K562 (cell line): ENCODE data around the gene PMVK. TPM values are rescaled to one million over a fixed set of nuclear protein-coding genes. Genes with fewer than 3 reads are reported as not detected.
A peak's percentile ranks its signal among the peaks of the same experiment; 100 is the strongest.

Source experiments
- ASH1L ChIP-seq: fragments of 450-650 bp; IDR thresholded peaks from 2 replicates; pipeline ENCODE4 v1.6.1; 2018; ENCODE audit warnings: borderline replicate concordance, mild to moderate bottlenecking, low read depth; ENCODE audit not compliant: partially characterized antibody
- ATF7 ChIP-seq: fragments of 450-650 bp; IDR thresholded peaks from 2 replicates; pipeline ENCODE4 v1.7.1; 2014; ENCODE audit warnings: mild to moderate bottlenecking, moderate library complexity
- CREBBP ChIP-seq: IDR thresholded peaks from one replicate; pipeline ENCODE4 v1.6.1; 2012; ENCODE audit warnings: low read depth, mild to moderate bottlenecking, control low read depth, inconsistent platforms, low read length
- EP400 ChIP-seq: fragments of 450-650 bp; IDR thresholded peaks from 2 replicates; pipeline ENCODE4 v1.6.1; 2017; ENCODE audit warnings: antibody characterized with exemption, mild to moderate bottlenecking, moderate library complexity
- FOS ChIP-seq: IDR thresholded peaks from 3 replicates; pipeline ENCODE4 v1.6.1; 2011; ENCODE audit not compliant: insufficient read length; ENCODE audit errors: extremely low read depth
- FOXM1 ChIP-seq, 2 experiments: fragments of 450-650 bp in 1 of 2; sonication (generic) in 1 of 2; formaldehyde crosslinking in 1 of 2; IDR thresholded peaks; 2 replicates each; pipeline versions ENCODE4 v1.6.1 to v1.9.0; 2017 to 2022; ENCODE audit warnings: low read depth in 2 of 2, mild to moderate bottlenecking in 2 of 2, missing genetic modification reagents in 1 of 2, moderate library complexity in 1 of 2
- HDAC8 ChIP-seq: fragments of 450-650 bp; IDR thresholded peaks from 2 replicates; pipeline ENCODE4 v1.6.1; 2016; ENCODE audit warnings: mild to moderate bottlenecking, missing genetic modification characterization, moderate library complexity, missing compliant biosample characterization
- HNRNPK ChIP-seq: fragments of 200-400 bp; formaldehyde crosslinking; IDR thresholded peaks from one replicate; pipeline ENCODE4 v1.6.1; 2018; ENCODE audit warnings: mild to moderate bottlenecking, low read depth, low read length; ENCODE audit not compliant: poor library complexity, severe bottlenecking
- KDM2B ChIP-seq: fragments of 250-450 bp; sonication (Bioruptor Pico); IDR thresholded peaks from 2 replicates; pipeline ENCODE4 v1.8.0; 2021; ENCODE audit warnings: mild to moderate bottlenecking, moderate library complexity
- LEF1 ChIP-seq: fragments of 450-650 bp; IDR thresholded peaks from 2 replicates; pipeline ENCODE4 v1.6.1; 2016; ENCODE audit warnings: mild to moderate bottlenecking
- MBD2 ChIP-seq: sonication (generic); IDR thresholded peaks from 2 replicates; pipeline ENCODE4 v1.6.1; 2016; ENCODE audit warnings: low read depth, borderline replicate concordance
- NFYB ChIP-seq: IDR thresholded peaks from 2 replicates; pipeline ENCODE4 v1.6.1; 2011; ENCODE audit warnings: mild to moderate bottlenecking, moderate library complexity; ENCODE audit not compliant: insufficient read length; ENCODE audit errors: extremely low read depth
- SUPT5H ChIP-seq: fragments of 450-650 bp; IDR thresholded peaks from 2 replicates; pipeline ENCODE4 v1.6.1; 2016
- ZC3H11A ChIP-seq: IDR thresholded peaks from 2 replicates; pipeline ENCODE4 v1.6.1; 2012; ENCODE audit warnings: low read depth, low read length, improper control_type of control experiment
- ZNF41 ChIP-seq: fragments of 250-450 bp; sonication (Bioruptor Pico); conservative IDR thresholded peaks from 2 replicates; pipeline ENCODE4 v1.4.0; 2020; ENCODE audit warnings: mild to moderate bottlenecking
- polyA plus RNA-seq, 8 experiments: library from polyadenylated mRNA; depleted of rRNA in 4 of 8; stranded (reverse) in 5 of 8; unstranded in 3 of 8; fragments of >200 nt; fragmentation: Nextera tagmentation in 2 of 8; fragmentation: Illumina TruSeq in 1 of 8; extraction: Ambion mirVana in 2 of 8; extraction: Trizol in 1 of 8; gene quantifications; 2 replicates each; pipeline versions ENCODE4 v1.2.1 to v1.2.3, GENCODE V29; 2011 to 2014; ENCODE audit warnings: inconsistent platforms in 1 of 8, missing spikeins in 1 of 8
- total RNA-seq, 7 experiments: library from RNA; depleted of rRNA in 6 of 7; stranded (reverse); fragments of >200 nt in 6 of 7; fragmentation: Illumina TruSeq in 2 of 7; extraction: Trizol in 2 of 7; gene quantifications; 2 replicates each; pipeline versions ENCODE4 v1.2.1 to v1.2.3, GENCODE V29; 2011 to 2021; ENCODE audit warnings: low replicate concordance in 1 of 7
- TF ChIP-seq, protein P1 (sequence below): fragments of 450-650 bp; formaldehyde crosslinking; IDR thresholded peaks from 2 replicates; pipeline ENCODE4 v1.4.0; 2020; ENCODE audit warnings: mild to moderate bottlenecking, mixed read lengths
- TF ChIP-seq, protein P2 (sequence below), 3 experiments: IDR thresholded peaks in 2 of 3; conservative IDR thresholded peaks in 1 of 3; 2 replicates each; pipeline ENCODE4 v1.5.1; 2011 to 2012; ENCODE audit warnings: low read length in 3 of 3, mild to moderate bottlenecking in 3 of 3, control low read depth in 2 of 3, improper control_type of control experiment in 1 of 3, inconsistent platforms in 1 of 3, low read depth in 1 of 3, mixed read lengths in 1 of 3, moderate library complexity in 1 of 3; ENCODE audit not compliant: insufficient read depth in 2 of 3
- TF ChIP-seq, protein P3 (sequence below): fragments of 450-650 bp; IDR thresholded peaks from 2 replicates; pipeline ENCODE4 v1.6.1; 2016
- TF ChIP-seq, protein P4 (sequence below): sonication (generic); IDR thresholded peaks from 2 replicates; pipeline ENCODE4 v1.6.1; 2016

The PMVK gene
- total and polyA plus RNA-seq, 9 of the 15 experiments (the other 6 are each of a cell fraction or from before 2014, with no cell fraction given): 1.1 to 15.3 (median 6.3) TPM

DNA sequence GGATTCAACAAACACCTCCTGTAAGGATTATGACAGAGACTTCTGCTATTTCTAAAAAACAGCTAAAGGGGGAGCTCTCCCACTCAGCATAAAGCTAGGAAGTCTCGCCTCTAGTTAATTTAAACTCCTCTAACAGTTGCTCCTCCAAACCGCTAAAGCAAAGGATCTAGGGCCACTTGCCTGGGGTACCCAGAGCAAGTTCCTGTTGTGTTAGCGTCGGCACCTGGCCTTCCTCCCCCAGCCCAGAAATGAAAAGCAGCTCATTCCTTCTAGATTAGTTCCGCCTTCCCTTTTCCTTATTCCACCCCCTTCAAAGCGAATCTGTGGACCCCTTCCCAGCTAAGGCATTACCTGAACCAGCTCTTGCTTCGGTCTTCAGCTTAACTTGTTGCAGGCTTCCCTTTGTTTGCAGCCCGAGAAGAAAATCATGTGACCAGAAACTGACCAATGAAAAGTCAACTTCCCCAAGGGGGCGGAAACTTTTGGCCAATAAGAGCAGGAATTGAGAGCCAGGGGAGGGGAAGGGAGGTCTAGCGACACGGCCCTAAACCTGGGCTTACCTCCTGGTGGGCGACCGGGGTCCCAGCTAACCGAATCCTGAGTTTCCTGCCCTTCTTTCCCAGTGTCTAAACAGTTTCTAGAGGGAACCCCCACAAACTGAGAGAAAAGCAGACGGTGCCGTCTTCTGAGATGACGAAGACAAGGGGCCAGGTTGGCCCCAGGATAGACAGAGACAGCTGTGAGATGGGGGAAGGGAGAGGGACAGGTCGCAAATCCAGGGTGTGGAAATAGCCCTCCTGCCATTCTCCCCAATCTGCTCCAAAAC lies 19.4 kb upstream of the PMVK start, which contains the start of gene PBXIP1 (continued):
- TF ChIP-seq ZC3H11A (no peak), FOS (peak; percentile 80), SUPT5H (no peak), MBD2 (peak; percentile 63; the same call in 1 of the 2 replicates), EP400 (no peak), HDAC8 (tag) (no peak), LEF1 (no peak), ATF7 (0 out of 2 replicates have a peak, but pooled peaks have one; percentile 17), FOXM1 (IDR thresholded peaks at IDR 0.05; ENCODE audit: low read depth) (no peak), FOXM1 (CRISPR knock-in tag; IDR thresholded peaks at IDR 0.05; ENCODE audit: low read depth) (no peak), CREBBP (no peak), NFYB (peak; percentile 50), KDM2B (no peak), ASH1L (peak; percentile 71), HNRNPK (no peak), ZNF41 (CRISPR knock-in tag) (0 out of 2 replicates have a peak, but pooled peaks have one; percentile 17)
- TF ChIP-seq, protein P1, sequence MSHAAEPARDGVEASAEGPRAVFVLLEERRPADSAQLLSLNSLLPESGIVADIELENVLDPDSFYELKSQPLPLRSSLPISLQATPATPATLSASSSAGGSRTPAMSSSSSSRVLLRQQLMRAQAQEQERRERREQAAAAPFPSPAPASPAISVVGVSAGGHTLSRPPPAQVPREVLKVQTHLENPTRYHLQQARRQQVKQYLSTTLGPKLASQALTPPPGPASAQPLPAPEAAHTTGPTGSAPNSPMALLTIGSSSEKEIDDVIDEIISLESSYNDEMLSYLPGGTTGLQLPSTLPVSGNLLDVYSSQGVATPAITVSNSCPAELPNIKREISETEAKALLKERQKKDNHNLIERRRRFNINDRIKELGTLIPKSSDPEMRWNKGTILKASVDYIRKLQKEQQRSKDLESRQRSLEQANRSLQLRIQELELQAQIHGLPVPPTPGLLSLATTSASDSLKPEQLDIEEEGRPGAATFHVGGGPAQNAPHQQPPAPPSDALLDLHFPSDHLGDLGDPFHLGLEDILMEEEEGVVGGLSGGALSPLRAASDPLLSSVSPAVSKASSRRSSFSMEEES (CRISPR knock-in tag): peak; percentile 98
- TF ChIP-seq, protein P2, sequence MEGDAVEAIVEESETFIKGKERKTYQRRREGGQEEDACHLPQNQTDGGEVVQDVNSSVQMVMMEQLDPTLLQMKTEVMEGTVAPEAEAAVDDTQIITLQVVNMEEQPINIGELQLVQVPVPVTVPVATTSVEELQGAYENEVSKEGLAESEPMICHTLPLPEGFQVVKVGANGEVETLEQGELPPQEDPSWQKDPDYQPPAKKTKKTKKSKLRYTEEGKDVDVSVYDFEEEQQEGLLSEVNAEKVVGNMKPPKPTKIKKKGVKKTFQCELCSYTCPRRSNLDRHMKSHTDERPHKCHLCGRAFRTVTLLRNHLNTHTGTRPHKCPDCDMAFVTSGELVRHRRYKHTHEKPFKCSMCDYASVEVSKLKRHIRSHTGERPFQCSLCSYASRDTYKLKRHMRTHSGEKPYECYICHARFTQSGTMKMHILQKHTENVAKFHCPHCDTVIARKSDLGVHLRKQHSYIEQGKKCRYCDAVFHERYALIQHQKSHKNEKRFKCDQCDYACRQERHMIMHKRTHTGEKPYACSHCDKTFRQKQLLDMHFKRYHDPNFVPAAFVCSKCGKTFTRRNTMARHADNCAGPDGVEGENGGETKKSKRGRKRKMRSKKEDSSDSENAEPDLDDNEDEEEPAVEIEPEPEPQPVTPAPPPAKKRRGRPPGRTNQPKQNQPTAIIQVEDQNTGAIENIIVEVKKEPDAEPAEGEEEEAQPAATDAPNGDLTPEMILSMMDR (IDR thresholded peaks at IDR 0.05 in 2 of 3, conservative IDR thresholded peaks at IDR 0.05 in 1 of 3; ENCODE audit: insufficient read depth in 2 of 3, low read depth in 1 of 3, low read length in 3 of 3): peak; percentile 45 to 58 (median 46); a peak in 5 of 6 replicates
- TF ChIP-seq, protein P3, sequence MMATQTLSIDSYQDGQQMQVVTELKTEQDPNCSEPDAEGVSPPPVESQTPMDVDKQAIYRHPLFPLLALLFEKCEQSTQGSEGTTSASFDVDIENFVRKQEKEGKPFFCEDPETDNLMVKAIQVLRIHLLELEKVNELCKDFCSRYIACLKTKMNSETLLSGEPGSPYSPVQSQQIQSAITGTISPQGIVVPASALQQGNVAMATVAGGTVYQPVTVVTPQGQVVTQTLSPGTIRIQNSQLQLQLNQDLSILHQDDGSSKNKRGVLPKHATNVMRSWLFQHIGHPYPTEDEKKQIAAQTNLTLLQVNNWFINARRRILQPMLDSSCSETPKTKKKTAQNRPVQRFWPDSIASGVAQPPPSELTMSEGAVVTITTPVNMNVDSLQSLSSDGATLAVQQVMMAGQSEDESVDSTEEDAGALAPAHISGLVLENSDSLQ: peak; percentile 29; the same call in 1 of the 2 replicates
- TF ChIP-seq, protein P4, sequence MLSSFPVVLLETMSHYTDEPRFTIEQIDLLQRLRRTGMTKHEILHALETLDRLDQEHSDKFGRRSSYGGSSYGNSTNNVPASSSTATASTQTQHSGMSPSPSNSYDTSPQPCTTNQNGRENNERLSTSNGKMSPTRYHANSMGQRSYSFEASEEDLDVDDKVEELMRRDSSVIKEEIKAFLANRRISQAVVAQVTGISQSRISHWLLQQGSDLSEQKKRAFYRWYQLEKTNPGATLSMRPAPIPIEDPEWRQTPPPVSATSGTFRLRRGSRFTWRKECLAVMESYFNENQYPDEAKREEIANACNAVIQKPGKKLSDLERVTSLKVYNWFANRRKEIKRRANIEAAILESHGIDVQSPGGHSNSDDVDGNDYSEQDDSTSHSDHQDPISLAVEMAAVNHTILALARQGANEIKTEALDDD: peak; percentile 27; the same call in 1 of the 2 replicates
